Neural progenitor cell (in vitro differentiated cells): ENCODE measurements around the gene TLR6. TPM values are rescaled to one million over a fixed set of nuclear protein-coding genes. Genes with fewer than 3 reads are reported as not detected.

ENCODE experiments used
- DNase-seq: peaks from one replicate; pipeline ENCODE4 v3.0.0-alpha.2; 2016; ENCODE audit warnings: low spot score
- H2AFZ ChIP-seq: fragments of 200-600 bp; sonication (generic); replicated peaks from 2 replicates; pipeline ENCODE4 v1.6.1; 2016; ENCODE audit warnings: antibody characterized with exemption
- H3F3A ChIP-seq: fragments of 200-600 bp; sonication (generic); 2 replicates; pipeline ENCODE4 v1.6.1; 2016; ENCODE audit warnings: antibody characterized with exemption, low read depth
- H3K27ac ChIP-seq: fragments of 200-600 bp; sonication (generic); 2 replicates; pipeline ENCODE4 v1.5.1; 2016; ENCODE audit warnings: mild to moderate bottlenecking
- H3K27me3 ChIP-seq: fragments of 200-600 bp; sonication (generic); 2 replicates; pipeline ENCODE4 v1.6.1; 2016; ENCODE audit warnings: mild to moderate bottlenecking, moderate library complexity
- H3K36me3 ChIP-seq: fragments of 200-600 bp; sonication (generic); 2 replicates; pipeline ENCODE4 v1.5.1; 2016
- H3K4me1 ChIP-seq: fragments of 200-600 bp; sonication (generic); 2 replicates; pipeline ENCODE4 v1.6.1; 2016; ENCODE audit warnings: mixed run types
- H3K4me2 ChIP-seq: fragments of 200-600 bp; sonication (generic); 2 replicates; pipeline ENCODE4 v1.6.1; 2016
- H3K4me3 ChIP-seq: fragments of 200-600 bp; sonication (generic); 2 replicates; pipeline ENCODE4 v1.5.1; 2016
- H3K79me2 ChIP-seq: fragments of 200-600 bp; sonication (generic); 2 replicates; pipeline ENCODE4 v1.6.1; 2016; ENCODE audit warnings: low read depth
- H3K9ac ChIP-seq: fragments of 200-600 bp; sonication (generic); 2 replicates; pipeline ENCODE4 v1.6.1; 2016
- H3K9me3 ChIP-seq: fragments of 200-600 bp; sonication (generic); 2 replicates; pipeline ENCODE4 v1.5.1; 2016; ENCODE audit warnings: low read depth
- H4K20me1 ChIP-seq: fragments of 200-600 bp; sonication (generic); 2 replicates; pipeline ENCODE4 v1.6.1; 2016; ENCODE audit warnings: low read depth
- H3K27ac Mint-ChIP-seq: 3 replicates; pipeline ENCODE4 v1.8.0; 2021; ENCODE audit warnings: mixed read lengths
- H3K27me3 Mint-ChIP-seq: 2 replicates; pipeline ENCODE4 v1.8.0; 2022; ENCODE audit warnings: low read depth, mild to moderate bottlenecking, inconsistent platforms, moderate library complexity, mixed read lengths; ENCODE audit not compliant: insufficient read depth
- H3K36me3 Mint-ChIP-seq: 3 replicates; pipeline ENCODE4 v1.8.0; 2021; ENCODE audit warnings: mixed read lengths
- H3K4me1 Mint-ChIP-seq: 3 replicates; pipeline ENCODE4 v1.8.0; 2021; ENCODE audit warnings: mixed read lengths
- H3K4me3 Mint-ChIP-seq: 3 replicates; pipeline ENCODE4 v1.8.0; 2021; ENCODE audit warnings: mild to moderate bottlenecking, moderate library complexity, mixed read lengths
- H3K9me3 Mint-ChIP-seq: 3 replicates; pipeline ENCODE4 v1.8.0; 2020; ENCODE audit warnings: mixed read lengths
- EZH2 ChIP-seq: fragments of 200-600 bp; sonication (generic); IDR thresholded peaks from 2 replicates; pipeline ENCODE4 v1.6.1; 2017; ENCODE audit warnings: antibody characterized with exemption, mild to moderate bottlenecking, moderate library complexity
- EZH2phosphoT487 ChIP-seq: fragments of 200-600 bp; sonication (generic); IDR thresholded peaks from 2 replicates; pipeline ENCODE4 v1.6.1; 2017; ENCODE audit warnings: antibody characterized with exemption
- total RNA-seq: library from RNA; depleted of rRNA; stranded (reverse); fragments of >200 nt; gene quantifications from 2 replicates; pipeline ENCODE4 v1.2.3, GENCODE V29; 2015; ENCODE audit warnings: low replicate concordance
- TF ChIP-seq, protein P1 (sequence below): fragments of 200-600 bp; sonication (generic); IDR thresholded peaks from 2 replicates; pipeline ENCODE4 v1.5.1; 2017; ENCODE audit warnings: antibody characterized with exemption, mild to moderate bottlenecking

Gene TLR6
- total RNA-seq, 1 donor from 2014 or later, result 0.07 TPM

DNA sequence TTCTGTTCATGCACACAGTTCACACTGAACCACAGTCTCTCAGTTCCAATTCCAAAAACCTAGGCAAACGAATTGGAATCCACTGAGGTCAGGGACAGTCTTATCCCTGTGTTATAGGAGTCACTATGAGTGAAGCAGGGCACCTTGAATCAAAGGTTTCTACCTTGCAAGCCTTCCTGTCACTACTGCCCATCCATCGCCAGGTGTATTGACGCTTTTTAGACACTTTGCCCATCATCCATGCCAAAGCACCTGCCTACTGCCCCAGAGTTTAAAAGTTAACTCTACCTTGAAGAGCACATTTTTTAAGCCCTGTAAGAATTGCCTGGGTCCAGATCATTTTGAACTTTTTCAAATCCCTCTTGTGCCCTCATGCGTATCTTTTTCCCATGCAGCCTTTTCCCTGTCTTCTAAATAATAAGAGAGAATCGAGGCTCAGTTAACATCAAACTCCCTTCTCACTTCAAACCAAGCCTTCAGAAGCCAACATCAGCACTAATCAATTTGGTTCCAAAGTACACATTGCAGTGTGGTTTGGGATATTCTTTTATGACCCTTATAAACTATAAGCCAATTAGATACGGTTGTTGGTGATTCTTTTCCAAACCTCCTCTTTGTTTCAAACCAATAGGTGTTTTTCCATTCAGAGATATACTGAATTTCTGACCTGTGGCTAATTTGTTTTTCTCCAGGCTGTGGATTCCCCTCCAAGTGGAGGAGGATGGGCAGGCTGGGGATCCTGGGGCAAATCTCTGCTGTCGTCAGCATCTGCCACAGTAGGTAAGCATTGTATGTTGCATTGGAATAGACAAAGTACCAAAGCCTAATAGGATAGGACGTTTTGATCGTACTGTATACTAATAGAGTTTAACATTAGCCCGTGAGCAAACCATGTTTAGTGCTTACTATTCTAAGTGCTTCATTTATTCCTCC lies 34.7 kb upstream of the TLR6 start:
- DNase-seq, result no peak
- no peak overlapping the region for H3K4me2 ChIP-seq
- H3K4me1 ChIP-seq, result no peaks in the 10 kb centered on the region
- no peak overlapping the region for H2AFZ ChIP-seq
- Mint-ChIP-seq H3K4me3 (no peak overlapping the region), H3K36me3 (peaks cover 1% of the 10 kb centered on the region), H3K9me3 (peaks cover 2% of the 10 kb centered on the region), H3K4me1 (peaks cover 8% of the 10 kb centered on the region), H3K27me3 (no peaks in the 10 kb centered on the region), H3K27ac (no peak overlapping the region)
- H3K27me3 ChIP-seq, result no peaks in the 10 kb centered on the region
- no peaks in the 10 kb centered on the region for H3K9me3 ChIP-seq
- no peak overlapping the region for H3K4me3 ChIP-seq
- H3K79me2 ChIP-seq, result no peaks in the 10 kb centered on the region
- no peaks in the 10 kb centered on the region for H4K20me1 ChIP-seq
- H3K9ac ChIP-seq, result no peak overlapping the region
- no peak overlapping the region for H3K27ac ChIP-seq
- H3F3A ChIP-seq, result no peaks in the 10 kb centered on the region
- TF ChIP-seq, protein P1, sequence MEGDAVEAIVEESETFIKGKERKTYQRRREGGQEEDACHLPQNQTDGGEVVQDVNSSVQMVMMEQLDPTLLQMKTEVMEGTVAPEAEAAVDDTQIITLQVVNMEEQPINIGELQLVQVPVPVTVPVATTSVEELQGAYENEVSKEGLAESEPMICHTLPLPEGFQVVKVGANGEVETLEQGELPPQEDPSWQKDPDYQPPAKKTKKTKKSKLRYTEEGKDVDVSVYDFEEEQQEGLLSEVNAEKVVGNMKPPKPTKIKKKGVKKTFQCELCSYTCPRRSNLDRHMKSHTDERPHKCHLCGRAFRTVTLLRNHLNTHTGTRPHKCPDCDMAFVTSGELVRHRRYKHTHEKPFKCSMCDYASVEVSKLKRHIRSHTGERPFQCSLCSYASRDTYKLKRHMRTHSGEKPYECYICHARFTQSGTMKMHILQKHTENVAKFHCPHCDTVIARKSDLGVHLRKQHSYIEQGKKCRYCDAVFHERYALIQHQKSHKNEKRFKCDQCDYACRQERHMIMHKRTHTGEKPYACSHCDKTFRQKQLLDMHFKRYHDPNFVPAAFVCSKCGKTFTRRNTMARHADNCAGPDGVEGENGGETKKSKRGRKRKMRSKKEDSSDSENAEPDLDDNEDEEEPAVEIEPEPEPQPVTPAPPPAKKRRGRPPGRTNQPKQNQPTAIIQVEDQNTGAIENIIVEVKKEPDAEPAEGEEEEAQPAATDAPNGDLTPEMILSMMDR, result no peak
- TF ChIP-seq EZH2 (no peak), EZH2phosphoT487 (no peak)
- H3K36me3 ChIP-seq, result no peaks in the 10 kb centered on the region

DNA sequence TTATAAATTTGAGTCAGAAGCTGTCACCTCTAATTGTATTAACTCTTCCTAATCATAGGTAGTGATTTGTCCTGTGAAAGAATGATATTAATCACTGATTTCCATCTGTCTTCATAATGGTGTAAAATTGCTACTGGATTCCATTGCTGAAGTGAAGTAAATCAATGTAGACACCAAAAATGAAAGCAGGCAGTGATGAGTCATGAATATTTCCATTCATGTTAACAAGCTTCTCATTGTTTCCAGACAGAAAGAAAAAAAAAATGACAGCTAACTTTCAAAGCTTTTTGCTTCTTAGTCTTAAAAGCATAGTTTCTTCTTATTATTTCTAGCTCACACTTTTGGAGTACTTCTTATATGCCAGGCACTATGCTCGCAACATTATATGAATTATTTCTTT lies 32.5 kb upstream of the TLR6 start:
- H3K4me3 Mint-ChIP-seq, result no peak overlapping the region
- Histone ChIP-seq H3K9me3 (no peaks in the 10 kb centered on the region), H4K20me1 (no peaks in the 10 kb centered on the region), H3K4me2 (no peak overlapping the region), H3K27me3 (no peaks in the 10 kb centered on the region), H3K79me2 (no peaks in the 10 kb centered on the region), H3K4me3 (no peak overlapping the region), H2AFZ (no peak overlapping the region), H3K27ac (no peak overlapping the region), H3K36me3 (no peaks in the 10 kb centered on the region), H3K4me1 (no peaks in the 10 kb centered on the region), H3K9ac (no peak overlapping the region), H3F3A (no peaks in the 10 kb centered on the region)
- H3K4me1 Mint-ChIP-seq, result peaks cover 8% of the 10 kb centered on the region
- no peak for DNase-seq
- H3K27me3 Mint-ChIP-seq, result no peaks in the 10 kb centered on the region
- peaks cover 2% of the 10 kb centered on the region for H3K9me3 Mint-ChIP-seq
- TF ChIP-seq, protein P1, result no peak
- no peak for TF ChIP-seq EZH2
- no peak overlapping the region for H3K27ac Mint-ChIP-seq
- H3K36me3 Mint-ChIP-seq, result peaks cover 1% of the 10 kb centered on the region

DNA sequence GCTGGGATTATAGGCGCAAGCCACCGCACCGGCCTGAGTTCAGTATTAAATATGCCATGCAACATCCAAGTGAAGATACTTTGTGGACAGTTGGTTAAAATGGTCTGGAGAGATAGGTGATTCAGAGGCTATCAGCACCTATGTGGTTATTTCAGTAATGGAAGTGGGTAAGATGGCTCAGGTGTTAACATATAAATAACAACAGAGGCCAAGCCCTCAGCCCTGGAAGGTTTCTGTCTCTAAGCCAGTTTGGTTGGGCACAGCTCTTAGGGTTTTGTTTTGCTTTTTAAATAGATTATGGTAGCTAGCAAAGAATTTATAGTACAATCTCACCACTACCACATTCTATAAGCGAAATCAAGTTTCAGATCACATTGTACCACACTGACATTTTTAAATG lies 27.6 kb upstream of the TLR6 start:
- Histone ChIP-seq H3K27me3 (no peaks in the 10 kb centered on the region), H3K27ac (no peak overlapping the region), H3K4me2 (no peak overlapping the region), H4K20me1 (no peaks in the 10 kb centered on the region), H3K9me3 (no peaks in the 10 kb centered on the region), H3F3A (no peaks in the 10 kb centered on the region), H3K9ac (no peak overlapping the region), H3K4me3 (no peak overlapping the region), H3K79me2 (no peaks in the 10 kb centered on the region), H3K36me3 (no peaks in the 10 kb centered on the region), H3K4me1 (no peaks in the 10 kb centered on the region), H2AFZ (no peak overlapping the region)
- Mint-ChIP-seq H3K4me1 (no peaks in the 10 kb centered on the region), H3K27me3 (no peaks in the 10 kb centered on the region), H3K36me3 (no peaks in the 10 kb centered on the region), H3K4me3 (no peak overlapping the region), H3K9me3 (no peaks in the 10 kb centered on the region), H3K27ac (no peak overlapping the region)
- DNase-seq, result no peak
- TF ChIP-seq EZH2 (no peak), EZH2phosphoT487 (no peak)
- TF ChIP-seq, protein P1, result no peak
